Measurements from ENCODE around the gene CAPN13. TPM values are rescaled to one million over a fixed set of nuclear protein-coding genes. Genes with fewer than 3 reads are reported as not detected.

Gene CAPN13
- total and polyA plus RNA-seq, 10 donors, result 0.09 to 1.1 (median 0.36) TPM; not detected in 4

DNA sequence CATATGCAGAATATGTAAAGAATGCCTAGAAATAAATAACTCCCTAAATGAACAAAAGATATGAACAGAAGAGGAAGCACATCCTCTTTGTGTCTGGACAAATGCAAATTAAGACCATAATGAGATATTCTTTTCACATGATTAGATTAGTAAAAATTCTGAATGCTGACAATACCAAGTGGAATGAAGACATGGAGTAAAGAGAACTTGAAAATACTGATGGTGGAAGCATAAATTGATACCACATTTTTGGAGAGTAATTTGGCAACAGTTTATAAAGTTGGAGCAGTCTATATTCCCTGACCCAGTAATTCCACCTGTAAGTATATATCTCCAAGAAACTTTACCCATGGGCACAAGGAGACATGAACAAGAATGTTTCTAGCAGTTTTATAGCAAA lies 130.0 kb downstream of the CAPN13 start:
- no peak for TF ChIP-seq CTCF (IDR thresholded peaks at IDR 0.05 in 8 of 11, conservative IDR thresholded peaks at IDR 0.05 in 3 of 11)
- TF ChIP-seq POLR2AphosphoS5 (IDR thresholded peaks at IDR 0.05), result no peak
- no peak for TF ChIP-seq POLR2A (IDR thresholded peaks at IDR 0.05)
- intact Hi-C loops (cut with DNase I; ENCODE audit: low total_unique reads), result no loop called here
- H3K4me3 ChIP-seq, result no peak overlapping the region

GRCh38 chr2:30675758-30676157 lies 131.5 kb downstream of the CAPN13 start:
- intact Hi-C loops (cut with DNase I; ENCODE audit: low total_unique reads), result no loop called here
- H3K4me3 ChIP-seq, result no peak overlapping the region
- TF ChIP-seq POLR2A (IDR thresholded peaks at IDR 0.05), result no peak
- TF ChIP-seq CTCF (IDR thresholded peaks at IDR 0.05 in 8 of 11, conservative IDR thresholded peaks at IDR 0.05 in 3 of 11), result no peak
- no peak for TF ChIP-seq POLR2AphosphoS5 (IDR thresholded peaks at IDR 0.05)
- DNase-seq, result no peak
- 87 to 98% (median 95%) methylated on average over 2 of the region's 2 CpGs for WGBS, 5 donors
- no peak overlapping the region for H3K27ac ChIP-seq
- peaks cover 0 to 4% (median 0%) of the 10 kb centered on the region in 7 donors for H3K27me3 ChIP-seq (replicated peaks in 1 of 7)
- H3K36me3 ChIP-seq, result no peaks in the 10 kb centered on the region
- H3K4me1 ChIP-seq, result peaks cover 0 to 3% (median 0%) of the 10 kb centered on the region in 6 donors
- H3K9me3 ChIP-seq, result peaks cover 0 to 3% (median 0%) of the 10 kb centered on the region in 8 donors

More for the DNA sequence above, 130.0 kb downstream of the CAPN13 start:
- Histone ChIP-seq H3K9me3 (no peaks in the 10 kb centered on the region), H3K27me3 (replicated peaks in 1 of 7) (no peaks in the 10 kb centered on the region), H3K36me3 (no peaks in the 10 kb centered on the region), H3K4me1 (peaks cover 0 to 3% (median 0%) of the 10 kb centered on the region in 6 donors), H3K27ac (no peak overlapping the region)
- no peak for DNase-seq

- no peak for DNase-seq
- Histone ChIP-seq H3K4me1 (no peaks in the 10 kb centered on the region), H3K9me3 (peaks cover 0 to 26% (median 17%) of the 10 kb centered on the region in 8 donors), H3K27me3 (replicated peaks in 1 of 7) (peaks cover 0 to 4% (median 0%) of the 10 kb centered on the region in 7 donors), H3K27ac (no peak overlapping the region), H3K36me3 (no peaks in the 10 kb centered on the region), H3K4me3 (no peak overlapping the region)
- TF ChIP-seq POLR2A (IDR thresholded peaks at IDR 0.05) (no peak), CTCF (IDR thresholded peaks at IDR 0.05 in 8 of 11, conservative IDR thresholded peaks at IDR 0.05 in 3 of 11) (no peak), POLR2AphosphoS5 (IDR thresholded peaks at IDR 0.05) (no peak)
- intact Hi-C loops (cut with DNase I; ENCODE audit: low total_unique reads), result no loop called here
- 76 to 83% (median 82%) methylated on average over 4 of the region's 4 CpGs for WGBS, 5 donors
Observed at GRCh38 chr2:30673127-30673526, 134.1 kb downstream of the CAPN13 start.

Small RNAs within 50 kb of the gene (small RNA-seq; reads per million reads assigned to genes)
- gene AC092569.1, result 0 reads per million in 4 donors

All from spleen (tissue), 11 donors.